Left lung (tissue), 10 donors: ENCODE measurements around the gene ZFP36L1. TPM values are rescaled to one million over a fixed set of nuclear protein-coding genes. Genes with fewer than 3 reads are reported as not detected.

ENCODE experiments used
- ATAC-seq: fragments of 200-7000 bp; cut with Tn5 transposase; one replicate; pipeline ENCODE4 v1.9.1; 2020; ENCODE audit warnings: moderate library complexity
- DNase-seq, 4 donors: peaks; one replicate each; pipeline ENCODE4 v3.0.0-alpha.2; 2013 to 2020
- H3K27ac ChIP-seq, 2 donors: fragments of 200-600 bp; sonication (generic) in 1 of 2; one replicate each; pipeline versions ENCODE4 v1.5.0 to v1.8.0; 2020 to 2021
- H3K27me3 ChIP-seq, 2 donors: fragments of 200-600 bp; sonication (generic) in 1 of 2; one replicate each; pipeline versions ENCODE4 v1.5.0 to v1.8.0; 2020 to 2021
- H3K36me3 ChIP-seq, 2 donors: fragments of 200-600 bp; sonication (generic) in 1 of 2; one replicate each; pipeline versions ENCODE4 v1.5.0 to v1.8.0; 2020 to 2021
- H3K4me1 ChIP-seq, 2 donors: fragments of 200-600 bp; one replicate each; pipeline ENCODE4 v1.8.0; 2021
- H3K4me3 ChIP-seq, 2 donors: fragments of 200-600 bp; sonication (generic) in 1 of 2; one replicate each; pipeline versions ENCODE4 v1.5.0 to v1.8.0; 2020 to 2021; ENCODE audit warnings: mild to moderate bottlenecking in 1 of 2
- H3K9me3 ChIP-seq, 2 donors: fragments of 200-600 bp; sonication (generic) in 1 of 2; one replicate each; pipeline versions ENCODE4 v1.5.0 to v1.8.0; 2020 to 2021
- CTCF ChIP-seq, 2 donors: fragments of 200-600 bp; sonication (generic) in 1 of 2; IDR thresholded peaks; one replicate each; pipeline versions ENCODE4 v1.5.0 to v1.8.0; 2021; ENCODE audit warnings: antibody characterized with exemption in 2 of 2
- intact Hi-C, 2 donors: fragments of 100-400 bp; cut with DNase I; formaldehyde crosslinking; loops; one replicate each; pipeline versions ENCODE4 v1.11.2 to v1.14.2; 2022
- polyA plus RNA-seq, 6 donors: library from polyadenylated mRNA; unstranded; fragments of 120-200 nt; gene quantifications; one replicate each; pipeline ENCODE4 v1.2.1, GENCODE V29; 2013; ENCODE audit not compliant: insufficient read length in 6 of 6
- total RNA-seq, 2 donors: library from RNA; stranded (reverse); fragmentation: NEBNext Ultra II Directional; extraction: Animal tissue kit (Norgen Biotek cat#: 25700); gene quantifications; one replicate each; pipeline ENCODE4 v1.2.1, GENCODE V29; 2021
- donor health status: DM: no; HTN: yes; CAD: no.
- donor health status: DM: no; HTN: no; CAD: no.

ZFP36L1 gene
- total and polyA plus RNA-seq, 8 donors = 292 to 603 (median 469) TPM

GRCh38 chr14:68790644-68791077, 2.2 kb downstream of the ZFP36L1 start:
- Histone ChIP-seq H3K36me3 (peaks cover 0 to 50% of the 10 kb centered on the region in 2 donors), H3K4me1 (peaks cover 24 to 45% of the 10 kb centered on the region in 2 donors), H3K9me3 (no peaks in the 10 kb centered on the region), H3K27me3 (no peaks in the 10 kb centered on the region), H3K27ac (peak overlapping the region; percentile 100), H3K4me3 (peak overlapping the region; percentile 78 to 81)
- intact Hi-C loops = loop anchor here in 1 of 2 donors (10.0 kb wide), 1 partner anchor 396 kb away; no protein-coding TSS in a partner anchor
- ATAC-seq (no peak), DNase-seq (no peak)
- no peak for TF ChIP-seq CTCF (IDR thresholded peaks at IDR 0.05)

- Histone ChIP-seq H3K27me3 (no peaks in the 10 kb centered on the region), H3K27ac (peak overlapping the region; percentile 100), H3K4me3 (peak overlapping the region; percentile 78 to 81), H3K36me3 (peaks cover 0 to 50% of the 10 kb centered on the region in 2 donors), H3K9me3 (no peaks in the 10 kb centered on the region), H3K4me1 (peaks cover 26 to 51% of the 10 kb centered on the region in 2 donors)
- peak; percentile 1 for ATAC-seq
- peak in 3 of 4 donors; percentile 49 to 86 (median 51) for DNase-seq
- no peak for TF ChIP-seq CTCF (IDR thresholded peaks at IDR 0.05)
- intact Hi-C loops = loop anchor here in 1 of 2 donors (10.0 kb wide), 2 partner anchors 105 to 395 kb away; no protein-coding TSS in a partner anchor
These were observed 2.8 kb downstream of the ZFP36L1 start for GRCh38 chr14:68789821-68790643.

GRCh38 chr14:68788996-68789820, 3.7 kb downstream of the ZFP36L1 start:
- peaks cover 0 to 50% of the 10 kb centered on the region in 2 donors for H3K36me3 ChIP-seq

GRCh38 chr14:68788275-68788995, 4.4 kb downstream of the ZFP36L1 start:
- peaks cover 0 to 50% of the 10 kb centered on the region in 2 donors for H3K36me3 ChIP-seq
- peak overlapping the region; percentile 100 for H3K27ac ChIP-seq
- H3K4me3 ChIP-seq = peak overlapping the region; percentile 78 to 81
- peaks cover 27 to 58% of the 10 kb centered on the region in 2 donors for H3K4me1 ChIP-seq
- H3K27me3 ChIP-seq = no peaks in the 10 kb centered on the region
- intact Hi-C loops = loop anchor here in 1 of 2 donors (10.0 kb wide), 1 partner anchor 104 kb away; no protein-coding TSS in a partner anchor
- no peak for TF ChIP-seq CTCF (IDR thresholded peaks at IDR 0.05)
- DNase-seq = peak in 1 of 4 donors; percentile 23
- ATAC-seq = no peak
- H3K9me3 ChIP-seq = no peaks in the 10 kb centered on the region

More at GRCh38 chr14:68788996-68789820, 3.7 kb downstream of the ZFP36L1 start:
- TF ChIP-seq CTCF (IDR thresholded peaks at IDR 0.05) = peak; percentile 45 to 66
- Histone ChIP-seq H3K4me3 (peak overlapping the region; percentile 78 to 81), H3K27ac (peak overlapping the region; percentile 100), H3K4me1 (peaks cover 27 to 58% of the 10 kb centered on the region in 2 donors), H3K27me3 (no peaks in the 10 kb centered on the region), H3K9me3 (no peaks in the 10 kb centered on the region)
- ATAC-seq (peak; percentile 12), DNase-seq (peak; percentile 51 to 93 (median 85))
- intact Hi-C loops = loop anchor here in 1 of 2 donors (10.0 kb wide), 1 partner anchor 104 kb away; no protein-coding TSS in a partner anchor
